ENCODE data around the gene SIK2. TPM values are rescaled to one million over a fixed set of nuclear protein-coding genes. Genes with fewer than 3 reads are reported as not detected.

SIK2 gene
- total and polyA plus RNA-seq, 9 of the 15 experiments (the other 6 are each of a cell fraction or from before 2014, with no cell fraction given): 0.74 to 11.6 (median 3.8) TPM

- H3K79me2 ChIP-seq (ENCODE audit: control insufficient read depth, insufficient read depth, low read length): no peaks in the 10 kb centered on the region; the same call in 2 of the 3 replicates
- POLR2A ChIA-PET: interaction anchor here (0.7 kb wide), 1 partner anchor 19 kb away, joined by 3 read pairs; no protein-coding TSS in a partner anchor
- H3K36me3 ChIP-seq (ENCODE audit: control insufficient read depth, insufficient read depth, low read length): peaks cover 11% of the 10 kb centered on the region; the same call in 2 of the 3 replicates
- no peak overlapping the region for H3K27ac ChIP-seq (ENCODE audit: extremely low read depth, low read depth, low read length)
- FAIRE-seq (no peak), ATAC-seq (peak; percentile 9), DNase-seq (ENCODE audit: extremely low read depth in 1 of 4, low spot score in 3 of 4) (peak in 1 of 4 experiments; percentile 12)
- 0 out of 2 replicates have a peak overlapping the region, but pooled peaks have one; percentile 34 for H2AFZ ChIP-seq (ENCODE audit: low read depth, low read length)
- H3K9ac ChIP-seq (ENCODE audit: insufficient read depth in 1 of 2, low read depth in 2 of 2, low read length in 2 of 2): no peak overlapping the region
- H3K9me1 ChIP-seq (ENCODE audit: control insufficient read depth, insufficient read depth, low read length): no peaks in the 10 kb centered on the region
- H3K4me3 ChIP-seq: no peak overlapping the region
- intact Hi-C loops (cut with micrococcal nuclease) (no loop called here), in situ Hi-C loops (cut with MboI) (no loop called here)
- no peaks in the 10 kb centered on the region for H3K27me3 ChIP-seq (ENCODE audit: control insufficient read depth in 2 of 2, insufficient read depth in 2 of 2, low read length in 2 of 2)
- BruUV-seq (replicated peaks): no TSS peak
- no peaks in the 10 kb centered on the region for H4K20me1 ChIP-seq (replicated peaks; ENCODE audit: control insufficient read depth, insufficient read depth, low read length)
- no peaks in the 10 kb centered on the region for H3K9me3 ChIP-seq (replicated peaks; ENCODE audit: control insufficient read depth, insufficient read depth, low read depth, low read length)
- H3K4me2 ChIP-seq (ENCODE audit: insufficient read depth, low read length): 0 out of 2 replicates have a peak overlapping the region, but pooled peaks have one; percentile 0
- CTCF ChIA-PET (ENCODE audit: low intra/inter-chr PET ratio): no interaction called here
- peaks cover 4 to 18% of the 10 kb centered on the region in 2 experiments; a peak in 4 of 5 replicates for H3K4me1 ChIP-seq (replicated peaks in 1 of 2; ENCODE audit: control insufficient read depth in 2 of 2, insufficient read depth in 2 of 2, low read length in 2 of 2)
- WGBS (ENCODE audit: insufficient coverage, low coverage, missing lambda C conversion rate): 16% methylated on average over 2 of the region's 2 CpGs
- no peak for TF ChIP-seq ZNF639 (CRISPR knock-in tag; conservative IDR thresholded peaks at IDR 0.05 in 1 of 2, IDR thresholded peaks at IDR 0.05 in 1 of 2)
- no peak for TF ChIP-seq ATF6 (CRISPR knock-in tag; IDR thresholded peaks at IDR 0.05)
- TF ChIP-seq NR2C2 (CRISPR knock-in tag; IDR thresholded peaks at IDR 0.05): no peak
- no peak for TF ChIP-seq NR2C2 (tag; IDR thresholded peaks at IDR 0.05)
- TF ChIP-seq GATA2 (CRISPR knock-in tag; IDR thresholded peaks at IDR 0.05): no peak
- TF ChIP-seq SMARCA5 (IDR thresholded peaks at IDR 0.05): no peak
- TF ChIP-seq RBM14 (IDR thresholded peaks at IDR 0.05; ENCODE audit: borderline replicate concordance, insufficient read depth, low read depth, low read length): no peak
- TF ChIP-seq ATF3 (IDR thresholded peaks at IDR 0.05): peak; percentile 34; the same call in 1 of the 2 replicates
- no peak for TF ChIP-seq ATF3 (CRISPR knock-in tag; conservative IDR thresholded peaks at IDR 0.05)
Measured at GRCh38 chr11:111691176-111691575, 88.9 kb downstream of the SIK2 start.
